Activated CD4-positive, alpha-beta memory T cell treated with anti-CD3 and anti-CD28 coated beads, Interleukin-2, amount 10 ng/mL, durations not matched to agents 7 days and 5 days (primary cell): Measurements from ENCODE around the gene RGS9. TPM values are rescaled to one million over a fixed set of nuclear protein-coding genes. Genes with fewer than 3 reads are reported as not detected.

Experiments used
- CTCF ChIA-PET: fragments of 350-600 bp; sonication (Branson Sonifier 250); formaldehyde crosslinking; loops from one replicate; lab custom pipeline; 2021; ENCODE audit warnings: antibody characterized with exemption, inconsistent platforms; lab: Charles Lee
- POLR2A ChIA-PET: fragments of 350-600 bp; sonication (Branson Sonifier 250); formaldehyde crosslinking; loops from one replicate; lab custom pipeline; 2021; ENCODE audit warnings: antibody characterized with exemption; lab: Charles Lee
- DNase-seq: peaks from one replicate; pipeline ENCODE4 v3.0.0-alpha.2; 2020
- H3K27ac Mint-ChIP-seq: one replicate; pipeline ENCODE4 v1.8.0; 2021; ENCODE audit warnings: mild to moderate bottlenecking, mixed read lengths
- H3K27me3 Mint-ChIP-seq: one replicate; pipeline ENCODE4 v1.8.0; 2021; ENCODE audit warnings: mixed read lengths
- H3K36me3 Mint-ChIP-seq: one replicate; pipeline ENCODE4 v1.8.0; 2021; ENCODE audit warnings: low read depth, mixed read lengths
- H3K4me1 Mint-ChIP-seq: one replicate; pipeline ENCODE4 v1.8.0; 2021; ENCODE audit warnings: mixed read lengths
- H3K4me3 Mint-ChIP-seq: one replicate; pipeline ENCODE4 v1.8.0; 2021; ENCODE audit warnings: mild to moderate bottlenecking, mixed read lengths
- H3K9me3 Mint-ChIP-seq: one replicate; pipeline ENCODE4 v1.8.0; 2021; ENCODE audit warnings: mixed read lengths
- total RNA-seq, 2 experiments: library from RNA; stranded (reverse); gene quantifications; one replicate each; pipeline ENCODE4 v1.2.3, GENCODE V29; 2021

The RGS9 gene
- total RNA-seq, 2 experiments from 2014 or later: 30.4 to 31.2 TPM

DNA sequence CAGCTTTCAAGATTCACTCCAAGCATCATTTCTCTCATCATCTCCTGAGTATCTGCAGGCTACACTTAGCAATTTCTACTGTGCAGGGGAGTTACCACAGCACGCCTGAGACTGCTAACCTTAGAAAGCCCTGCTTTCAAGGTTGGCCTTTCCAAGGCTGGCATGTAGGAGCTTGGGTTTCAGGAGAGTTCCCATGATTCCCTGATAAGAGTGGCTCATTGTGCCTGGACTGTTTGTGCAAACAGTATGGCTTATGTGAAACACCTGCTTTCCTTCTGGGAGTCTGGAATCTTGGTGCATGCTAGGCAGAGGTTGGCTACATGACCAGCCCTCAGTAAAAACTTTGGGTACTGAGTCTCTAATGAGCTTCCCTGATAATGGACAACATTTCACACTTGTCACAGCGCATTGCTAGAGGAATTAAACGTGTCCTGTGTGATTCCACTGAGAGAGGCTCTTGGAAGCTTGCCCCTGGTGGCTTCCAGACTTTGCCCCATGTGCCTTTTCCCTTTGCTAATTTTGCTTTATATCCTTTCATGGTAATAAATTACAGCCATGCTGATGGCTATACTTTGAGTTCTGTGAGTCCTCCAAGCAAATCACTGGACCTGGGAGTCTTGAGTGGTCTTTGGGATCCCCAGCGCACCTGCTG is 19.7 kb upstream of the RGS9 start:
- H3K27me3 Mint-ChIP-seq: peaks cover 9% of the 10 kb centered on the region
- H3K27ac Mint-ChIP-seq: no peak overlapping the region
- peaks cover 15% of the 10 kb centered on the region for H3K9me3 Mint-ChIP-seq
- DNase-seq: no peak
- peaks cover 8% of the 10 kb centered on the region for H3K36me3 Mint-ChIP-seq
- peaks cover 32% of the 10 kb centered on the region for H3K4me1 Mint-ChIP-seq
- ChIA-PET POLR2A (no interaction called here), CTCF (interaction anchor here (0.8 kb wide), 1 partner anchor 61 kb away, joined by 4 read pairs; the partner anchor contains the start of gene GNA13)
- H3K4me3 Mint-ChIP-seq: no peak overlapping the region

DNA sequence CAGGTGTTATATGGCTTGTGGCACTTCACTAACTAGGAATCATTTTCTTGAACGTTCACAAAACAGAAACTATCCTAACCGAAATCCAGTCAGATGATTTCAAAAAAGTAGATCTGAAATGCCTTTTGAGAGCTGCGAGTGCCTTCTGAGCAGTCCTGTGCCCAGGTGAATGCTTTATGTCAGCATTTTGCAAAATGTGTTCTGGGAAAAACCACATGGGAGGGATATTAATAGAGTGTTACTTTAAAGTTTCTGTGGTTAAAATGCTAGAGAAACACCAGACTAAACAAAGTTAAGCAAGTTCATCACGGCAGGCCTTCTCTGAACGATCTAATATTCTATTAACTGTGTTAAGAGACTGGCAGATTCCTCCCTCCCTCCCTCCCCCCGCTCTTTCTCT is 15.8 kb upstream of the RGS9 start:
- ChIA-PET CTCF (interaction anchor here (2.3 to 5.4 kb wide), 2 partner anchors 16 to 21 kb away, joined by 7 to 29 read pairs; partner anchors contain the start of gene RGS9), POLR2A (interaction anchor here (0.6 to 4.0 kb wide), 7 partner anchors 15 to 435 kb away, joined by 3 to 44 read pairs (median 3); partner anchors contain the start of gene RGS9)
- Mint-ChIP-seq H3K27ac (peak overlapping the region; percentile 97), H3K4me3 (peak overlapping the region; percentile 75), H3K36me3 (peaks cover 5% of the 10 kb centered on the region), H3K27me3 (peaks cover 9% of the 10 kb centered on the region), H3K4me1 (peaks cover 48% of the 10 kb centered on the region), H3K9me3 (peaks cover 15% of the 10 kb centered on the region)
- peak; percentile 44 for DNase-seq

DNA sequence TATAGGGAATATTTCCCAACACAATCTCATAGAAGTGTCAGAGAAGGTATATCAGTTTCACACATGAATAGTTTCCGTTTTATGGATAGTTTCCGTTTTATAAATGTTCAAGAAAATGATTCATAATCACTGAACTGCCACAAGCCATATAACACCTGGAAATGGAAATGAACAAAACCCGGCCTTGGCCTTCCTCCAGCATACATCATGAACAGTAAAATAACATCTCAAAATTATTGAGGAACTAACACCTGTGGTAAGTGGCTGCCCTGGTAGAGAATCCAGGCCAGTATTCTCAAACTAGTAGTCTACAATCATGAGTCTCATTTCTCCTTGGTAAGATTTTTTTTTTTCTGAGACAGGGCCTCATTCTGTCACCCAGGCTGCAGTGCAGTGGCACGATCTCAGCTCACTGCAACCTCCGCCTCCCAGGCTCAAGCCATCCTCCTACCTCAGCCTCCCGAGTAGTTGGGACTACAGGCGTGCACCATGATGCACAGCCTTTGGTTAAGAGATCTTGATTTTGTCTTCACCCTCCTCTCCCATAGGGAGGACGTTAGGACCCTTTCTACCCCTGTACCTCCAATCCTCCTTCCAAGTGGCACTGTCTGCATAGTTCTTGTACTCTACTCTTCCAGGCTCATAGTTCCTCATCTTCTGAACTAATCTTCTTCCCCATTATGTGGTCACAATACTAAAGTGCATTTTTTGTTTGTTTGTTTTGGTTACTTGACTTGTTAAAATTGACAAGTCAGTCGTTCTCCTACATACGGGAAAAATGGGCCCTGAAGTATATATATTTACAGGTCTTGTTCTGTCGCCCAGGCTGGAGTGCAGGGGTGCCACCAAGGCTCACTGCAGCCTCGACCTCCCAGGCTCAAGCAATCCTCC is 15.0 kb upstream of the RGS9 start:
- POLR2A ChIA-PET: interaction anchor here (0.6 to 4.0 kb wide), 16 partner anchors 11 to 414 kb away, joined by 3 to 44 read pairs (median 4); partner anchors contain the start of gene RGS9
- peaks cover 9% of the 10 kb centered on the region for H3K9me3 Mint-ChIP-seq
- H3K27me3 Mint-ChIP-seq: peaks cover 6% of the 10 kb centered on the region

DNA sequence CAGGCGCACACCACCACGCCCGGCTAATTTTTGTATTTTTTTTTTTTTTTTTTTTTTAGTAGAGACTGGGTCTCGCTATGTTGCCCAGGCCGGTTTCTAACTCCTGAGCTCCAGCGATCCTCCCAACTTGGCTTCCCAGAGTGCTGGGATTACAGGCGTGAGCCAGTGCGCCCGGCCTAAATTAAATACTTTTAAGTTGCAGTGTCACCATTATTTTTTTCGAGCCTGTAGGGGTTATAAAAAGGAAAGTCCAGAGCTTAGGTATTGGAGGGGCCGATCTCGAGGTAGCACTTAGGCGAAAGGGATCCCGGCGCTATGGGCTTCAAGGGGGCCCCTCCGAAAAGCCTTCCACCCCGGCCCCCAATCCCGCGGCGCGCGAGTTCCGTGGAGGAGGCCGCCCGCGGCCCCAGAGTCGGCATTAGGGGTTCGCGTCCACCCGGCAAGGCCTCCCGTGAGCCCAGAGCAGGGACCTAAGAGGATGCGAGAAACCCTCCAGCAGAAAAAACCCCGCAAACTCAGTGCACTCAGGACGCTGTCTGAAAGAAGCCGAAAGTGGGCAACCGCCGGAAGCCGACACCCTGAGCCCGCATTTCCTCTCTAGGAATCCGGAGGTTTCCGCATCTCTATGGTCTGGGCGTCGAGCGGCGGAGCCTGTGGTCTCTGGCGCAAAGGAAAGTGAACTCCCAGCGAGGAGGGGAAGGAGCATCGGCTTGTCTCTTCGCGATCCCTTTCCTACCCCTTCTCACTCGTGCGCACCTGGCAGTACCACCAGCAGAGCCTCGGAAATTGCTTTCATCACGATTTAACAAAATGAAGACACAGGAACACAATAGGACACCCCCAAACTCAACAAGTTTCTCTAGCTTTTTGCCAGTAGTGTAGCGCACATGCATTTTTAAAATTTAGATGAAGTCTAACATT is 14.1 kb upstream of the RGS9 start:
- POLR2A ChIA-PET: interaction anchor here (0.6 to 4.0 kb wide), 19 partner anchors 10 to 1508 kb away, joined by 3 to 44 read pairs (median 4); partner anchors contain the start of gene RGS9
- Mint-ChIP-seq H3K4me1 (peaks cover 48% of the 10 kb centered on the region), H3K4me3 (peak overlapping the region; percentile 75)

More for the DNA sequence above, 15.0 kb upstream of the RGS9 start:
- peak; percentile 54 for DNase-seq
- Mint-ChIP-seq H3K4me3 (peak overlapping the region; percentile 75), H3K4me1 (peaks cover 48% of the 10 kb centered on the region), H3K27ac (peak overlapping the region; percentile 97), H3K36me3 (peaks cover 5% of the 10 kb centered on the region)
- CTCF ChIA-PET: interaction anchor here (0.6 to 5.4 kb wide), 4 partner anchors 15 to 273 kb away, joined by 4 to 29 read pairs (median 6); partner anchors contain the start of gene RGS9

DNA sequence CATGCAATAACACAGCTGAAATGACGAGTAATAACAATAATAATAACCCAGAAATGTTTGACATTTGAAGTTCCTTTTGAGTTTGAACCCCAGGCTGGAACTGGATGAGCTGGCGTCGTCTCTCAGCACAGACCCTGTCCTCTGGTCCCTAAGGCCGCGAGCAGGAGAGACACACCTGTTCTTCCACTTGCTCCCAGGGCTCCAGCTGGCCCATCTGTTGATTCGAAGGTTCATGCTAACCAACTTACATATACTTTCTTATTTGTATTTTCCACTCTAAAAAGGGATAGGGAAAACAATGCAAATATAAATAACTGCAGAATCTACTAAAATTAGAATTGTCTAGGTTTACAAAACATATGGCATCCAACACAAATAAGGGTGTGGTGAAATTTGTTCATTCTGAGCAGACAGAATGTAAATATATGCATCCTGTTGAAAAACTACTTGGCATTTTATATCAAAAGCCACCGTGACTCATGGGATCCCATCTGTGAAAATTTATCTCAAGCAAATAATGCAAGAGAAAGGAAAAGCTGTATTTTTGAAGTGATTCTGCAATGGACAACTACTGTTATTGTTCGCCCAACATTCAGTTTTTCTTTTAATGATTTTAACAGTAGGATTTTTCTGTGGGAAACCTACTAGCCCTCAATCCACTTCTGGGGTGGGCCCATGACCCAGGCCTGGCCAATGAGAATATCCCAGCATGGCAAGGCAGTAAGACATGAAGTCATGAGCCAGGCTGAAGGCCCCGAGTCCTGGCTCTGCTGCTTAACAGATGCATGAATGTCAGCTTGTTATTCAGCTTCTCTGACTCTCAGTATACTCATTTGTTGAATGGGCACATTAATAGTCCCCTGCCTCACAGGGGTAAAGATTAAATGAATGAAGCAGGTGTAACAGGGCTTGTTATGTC is 13.2 kb upstream of the RGS9 start:
- Mint-ChIP-seq H3K27ac (peak overlapping the region; percentile 97), H3K4me1 (peaks cover 47% of the 10 kb centered on the region), H3K36me3 (no peaks in the 10 kb centered on the region), H3K4me3 (peak overlapping the region; percentile 75), H3K9me3 (peaks cover 4% of the 10 kb centered on the region), H3K27me3 (peaks cover 17% of the 10 kb centered on the region)
- ChIA-PET CTCF (interaction anchor here (0.6 to 5.4 kb wide), 5 partner anchors 9 to 74 kb away, joined by 4 to 29 read pairs (median 6); partner anchors contain the start of gene RGS9), POLR2A (interaction anchor here (0.6 to 4.0 kb wide), 13 partner anchors 12 to 1509 kb away, joined by 3 to 44 read pairs (median 4); partner anchors contain the start of gene RGS9)
- DNase-seq: no peak

More for the DNA sequence above, 14.1 kb upstream of the RGS9 start:
- CTCF ChIA-PET: interaction anchor here (0.6 to 5.4 kb wide), 7 partner anchors 10 to 274 kb away, joined by 4 to 29 read pairs (median 6); partner anchors contain the start of gene RGS9
- peaks cover 4% of the 10 kb centered on the region for H3K9me3 Mint-ChIP-seq
- H3K36me3 Mint-ChIP-seq: peaks cover under 1% of the 10 kb centered on the region
- H3K27ac Mint-ChIP-seq: peak overlapping the region; percentile 97
- peaks cover 11% of the 10 kb centered on the region for H3K27me3 Mint-ChIP-seq
- peak; percentile 89 for DNase-seq

- no peak overlapping the region for H3K27ac Mint-ChIP-seq
- DNase-seq: no peak
- H3K27me3 Mint-ChIP-seq: peaks cover 19% of the 10 kb centered on the region
- POLR2A ChIA-PET: interaction anchor here (1.0 kb wide), 1 partner anchor 8 kb away, joined by 3 read pairs; no protein-coding TSS in a partner anchor
- no peaks in the 10 kb centered on the region for H3K36me3 Mint-ChIP-seq
- no peaks in the 10 kb centered on the region for H3K9me3 Mint-ChIP-seq
- no peak overlapping the region for H3K4me3 Mint-ChIP-seq
- peaks cover 7% of the 10 kb centered on the region for H3K4me1 Mint-ChIP-seq
- CTCF ChIA-PET: interaction anchor here (1.0 kb wide), 1 partner anchor 30 kb away, joined by 3 read pairs; no protein-coding TSS in a partner anchor
These were observed 6.3 kb upstream of the RGS9 start for GRCh38 chr17:65130832-65131231.

DNA sequence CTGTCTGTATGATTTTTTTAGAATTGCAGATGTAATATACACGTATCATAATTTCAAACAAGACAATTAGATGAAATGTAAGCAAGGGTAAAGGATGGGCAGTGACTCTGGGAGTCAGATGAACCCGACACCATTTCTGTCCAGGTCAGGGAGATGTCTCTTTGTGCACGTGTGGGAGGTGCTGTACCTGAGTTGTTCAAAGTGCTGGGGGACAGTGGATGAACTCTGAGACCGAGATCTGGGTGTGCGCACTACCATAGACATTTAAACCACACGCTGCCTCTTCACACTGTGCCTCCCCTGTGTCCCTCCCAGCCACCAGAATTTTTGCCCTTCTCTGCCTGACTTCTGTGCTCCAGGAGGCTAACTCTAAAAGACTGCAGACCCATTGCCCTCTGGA is 5.9 kb upstream of the RGS9 start:
- H3K36me3 Mint-ChIP-seq: no peaks in the 10 kb centered on the region
- ChIA-PET POLR2A (interaction anchor here (1.0 kb wide), 1 partner anchor 8 kb away, joined by 3 read pairs; no protein-coding TSS in a partner anchor), CTCF (interaction anchor here (1.0 kb wide), 1 partner anchor 30 kb away, joined by 3 read pairs; no protein-coding TSS in a partner anchor)
- H3K27ac Mint-ChIP-seq: no peak overlapping the region
- DNase-seq: no peak
- H3K27me3 Mint-ChIP-seq: peaks cover 19% of the 10 kb centered on the region
- no peak overlapping the region for H3K4me3 Mint-ChIP-seq
- H3K4me1 Mint-ChIP-seq: peaks cover 7% of the 10 kb centered on the region
- H3K9me3 Mint-ChIP-seq: no peaks in the 10 kb centered on the region

GRCh38 chr17:65131946-65132345 is 5.2 kb upstream of the RGS9 start:
- ChIA-PET POLR2A (no interaction called here), CTCF (no interaction called here)
- Mint-ChIP-seq H3K4me3 (no peak overlapping the region), H3K9me3 (no peaks in the 10 kb centered on the region), H3K27ac (no peak overlapping the region), H3K4me1 (peaks cover 12% of the 10 kb centered on the region), H3K27me3 (peaks cover 19% of the 10 kb centered on the region), H3K36me3 (no peaks in the 10 kb centered on the region)
- no peak for DNase-seq

DNA sequence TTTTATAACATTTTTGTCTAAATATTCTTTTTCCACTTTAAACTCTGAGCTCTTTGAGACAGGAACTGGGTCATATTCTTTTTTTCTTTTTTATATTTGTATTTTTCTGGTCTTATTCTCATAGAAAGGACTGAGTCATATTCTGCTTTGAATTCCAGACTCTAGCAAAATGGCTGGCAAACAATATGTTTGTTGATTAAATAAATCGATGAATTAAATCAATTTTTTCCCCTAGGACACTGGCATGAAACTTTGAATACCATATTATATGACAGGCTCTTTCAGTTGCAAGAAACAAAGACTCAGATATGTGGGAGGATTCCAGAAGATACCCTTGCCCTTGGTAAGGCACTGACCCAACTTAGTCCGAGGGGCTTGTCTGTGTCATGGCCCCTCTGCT is 3.1 kb upstream of the RGS9 start:
- ChIA-PET CTCF (interaction anchor here (0.7 to 6.0 kb wide), 9 partner anchors 8 to 148 kb away, joined by 3 to 69 read pairs (median 4); partner anchors contain the start of gene GNA13), POLR2A (interaction anchor here (0.7 to 10.6 kb wide), 5 partner anchors 11 to 77 kb away, joined by 3 to 69 read pairs (median 5); no protein-coding TSS in a partner anchor)
- no peak for DNase-seq
- Mint-ChIP-seq H3K36me3 (no peaks in the 10 kb centered on the region), H3K27ac (no peak overlapping the region), H3K27me3 (peaks cover 6% of the 10 kb centered on the region), H3K4me1 (peaks cover 32% of the 10 kb centered on the region), H3K9me3 (no peaks in the 10 kb centered on the region), H3K4me3 (no peak overlapping the region)

GRCh38 chr17:65139101-65139764 is 2.1 kb downstream of the RGS9 start:
- ChIA-PET POLR2A (interaction anchor here (1.0 to 10.6 kb wide), 6 partner anchors 8 to 153 kb away, joined by 3 to 69 read pairs (median 6); no protein-coding TSS in a partner anchor), CTCF (interaction anchor here (1.0 to 6.0 kb wide), 10 partner anchors 9 to 100 kb away, joined by 3 to 69 read pairs (median 4); no protein-coding TSS in a partner anchor)
- no peaks in the 10 kb centered on the region for H3K27me3 Mint-ChIP-seq
- peaks cover 60% of the 10 kb centered on the region for H3K4me1 Mint-ChIP-seq
- H3K9me3 Mint-ChIP-seq: no peaks in the 10 kb centered on the region
- peaks cover 20% of the 10 kb centered on the region for H3K36me3 Mint-ChIP-seq
- H3K4me3 Mint-ChIP-seq: peak overlapping the region; percentile 84
- DNase-seq: no peak
- H3K27ac Mint-ChIP-seq: no peak overlapping the region
